SK-N-MC (cell line): ENCODE results near the gene CTU2.

Experiments used
- DNase-seq: peaks from one replicate; pipeline ENCODE4 v3.0.0-alpha.2; 2011; ENCODE audit warnings: low read depth, low spot score
- H3K27ac ChIP-seq: fragments of 200-600 bp; sonication (generic); 2 replicates; pipeline ENCODE4 v1.5.1; 2016; ENCODE audit warnings: mixed run types
- H3K36me3 ChIP-seq: fragments of 200-600 bp; sonication (generic); 2 replicates; pipeline ENCODE4 v1.6.1; 2017; ENCODE audit warnings: antibody characterized with exemption, low read length, mixed read lengths; ENCODE audit not compliant: insufficient read depth
- H3K4me3 ChIP-seq: fragments of 200-600 bp; sonication (generic); 2 replicates; pipeline ENCODE4 v1.5.1; 2016
- H3K9ac ChIP-seq: fragments of 200-600 bp; sonication (generic); 2 replicates; pipeline ENCODE4 v1.8.0; 2017; ENCODE audit warnings: mixed run types, mixed read lengths; ENCODE audit not compliant: insufficient read length
- H3K9me3 ChIP-seq: fragments of 200-600 bp; sonication (generic); 2 replicates; pipeline ENCODE4 v1.6.1; 2017; ENCODE audit warnings: low read depth, mild to moderate bottlenecking, antibody characterized with exemption, low read length, moderate library complexity, mixed read lengths
- EZH2 ChIP-seq: fragments of 200-600 bp; sonication (generic); IDR thresholded peaks from one replicate; pipeline ENCODE4 v1.6.1; 2017; ENCODE audit warnings: antibody characterized with exemption
- FOXP2 ChIP-seq: optimal IDR thresholded peaks from 2 replicates; pipeline ENCODE3; 2011; ENCODE audit warnings: mild to moderate bottlenecking, moderate library complexity; ENCODE audit not compliant: insufficient read depth; ENCODE audit errors: extremely low read length, control extremely low read depth
- POLR2AphosphoS5 ChIP-seq: IDR thresholded peaks from 2 replicates; pipeline ENCODE4 v1.6.1; 2012; ENCODE audit warnings: mild to moderate bottlenecking, low read depth, low read length, borderline replicate concordance

CTU2 gene

GRCh38 chr16:88686439-88687253 lies 19.7 kb upstream of the CTU2 start, which contains the start of gene SNAI3:
TSS of gene SNAI3 (minus strand) at chr16:88686507. CDS start at chr16:88686406, 101 bp downstream.
- H3K4me3 ChIP-seq, result peak within 1 kb of the TSS; percentile 74
- no peak for DNase-seq
- no peak for TF ChIP-seq FOXP2
- no peak for TF ChIP-seq EZH2
- TF ChIP-seq POLR2AphosphoS5, result no peak
- no peak within 1 kb of the TSS for H3K9ac ChIP-seq
- no peak within 1 kb of the TSS for H3K27ac ChIP-seq
- no peaks in the 10 kb centered on the region for H3K9me3 ChIP-seq
- no peaks in the 10 kb centered on the region for H3K36me3 ChIP-seq

DNA sequence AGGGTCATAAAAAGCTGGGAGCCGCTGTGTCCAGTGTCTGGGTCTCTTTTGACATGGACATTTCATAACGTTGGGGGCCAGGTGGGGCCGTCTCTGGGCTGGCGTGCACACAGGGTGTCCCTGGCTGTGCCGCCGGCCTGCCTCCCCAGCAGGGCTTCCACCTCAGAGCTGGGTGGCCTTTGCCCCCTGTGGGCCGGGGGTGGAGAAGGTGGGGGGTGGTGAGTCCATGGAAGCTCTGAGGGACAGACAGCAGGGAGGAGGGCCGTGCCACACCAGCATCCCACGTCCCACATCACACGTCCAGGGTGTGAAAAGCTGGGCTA lies 19.1 kb upstream of the CTU2 start:
- Histone ChIP-seq H3K4me3 (no peak overlapping the region), H3K9ac (no peak overlapping the region), H3K9me3 (no peaks in the 10 kb centered on the region), H3K27ac (no peak overlapping the region), H3K36me3 (no peaks in the 10 kb centered on the region)
- DNase-seq, result no peak
- TF ChIP-seq POLR2AphosphoS5, result no peak
- TF ChIP-seq EZH2, result no peak
- no peak for TF ChIP-seq FOXP2

GRCh38 chr16:88687676-88688012 lies 18.7 kb upstream of the CTU2 start:
- DNase-seq, result no peak
- no peaks in the 10 kb centered on the region for H3K36me3 ChIP-seq
- H3K9me3 ChIP-seq, result no peaks in the 10 kb centered on the region
- TF ChIP-seq EZH2 (no peak), FOXP2 (no peak), POLR2AphosphoS5 (no peak)
- no peak overlapping the region for H3K4me3 ChIP-seq
- no peak overlapping the region for H3K27ac ChIP-seq
- no peak overlapping the region for H3K9ac ChIP-seq

DNA sequence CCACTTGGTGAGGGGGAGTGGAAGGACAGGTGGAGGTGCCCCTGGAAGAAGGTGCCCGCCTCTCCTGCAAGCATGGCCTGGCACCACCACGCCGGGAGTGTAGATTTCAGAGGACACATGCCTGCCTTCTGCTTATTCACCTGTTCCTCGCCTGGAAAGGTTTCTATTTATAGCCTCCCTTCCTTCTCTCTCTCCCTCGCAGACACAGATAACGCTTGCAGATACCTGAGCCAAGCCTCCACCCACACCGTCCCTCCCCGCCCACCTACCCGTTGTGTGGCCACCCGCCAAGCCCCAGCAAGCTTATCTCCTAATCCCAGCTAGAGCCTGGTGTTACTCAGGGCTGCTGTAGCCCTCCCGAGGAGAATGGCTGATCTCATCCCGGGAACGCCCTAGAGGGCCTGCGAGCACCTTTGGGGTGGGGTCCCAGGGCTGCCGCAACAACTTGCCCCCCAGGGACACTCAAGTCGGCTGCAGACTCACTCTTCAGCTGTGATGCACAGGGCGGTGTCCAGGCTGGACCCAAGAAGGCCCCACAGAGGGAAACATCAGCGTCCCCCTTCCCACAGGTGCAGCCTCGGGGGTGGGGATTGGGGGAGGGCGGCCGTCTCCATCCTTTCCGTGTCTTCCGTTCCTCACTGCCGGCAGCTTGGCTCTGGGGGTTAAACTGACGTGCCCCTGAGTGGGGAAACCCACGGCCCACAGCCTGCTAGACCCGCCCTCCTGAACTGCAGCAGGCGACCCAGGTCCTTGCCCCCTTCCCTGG lies 18.1 kb upstream of the CTU2 start:
- Histone ChIP-seq H3K4me3 (no peak overlapping the region), H3K9ac (no peak overlapping the region), H3K27ac (no peak overlapping the region), H3K36me3 (no peaks in the 10 kb centered on the region), H3K9me3 (no peaks in the 10 kb centered on the region)
- no peak for DNase-seq
- TF ChIP-seq EZH2 (no peak), POLR2AphosphoS5 (no peak), FOXP2 (no peak)

DNA sequence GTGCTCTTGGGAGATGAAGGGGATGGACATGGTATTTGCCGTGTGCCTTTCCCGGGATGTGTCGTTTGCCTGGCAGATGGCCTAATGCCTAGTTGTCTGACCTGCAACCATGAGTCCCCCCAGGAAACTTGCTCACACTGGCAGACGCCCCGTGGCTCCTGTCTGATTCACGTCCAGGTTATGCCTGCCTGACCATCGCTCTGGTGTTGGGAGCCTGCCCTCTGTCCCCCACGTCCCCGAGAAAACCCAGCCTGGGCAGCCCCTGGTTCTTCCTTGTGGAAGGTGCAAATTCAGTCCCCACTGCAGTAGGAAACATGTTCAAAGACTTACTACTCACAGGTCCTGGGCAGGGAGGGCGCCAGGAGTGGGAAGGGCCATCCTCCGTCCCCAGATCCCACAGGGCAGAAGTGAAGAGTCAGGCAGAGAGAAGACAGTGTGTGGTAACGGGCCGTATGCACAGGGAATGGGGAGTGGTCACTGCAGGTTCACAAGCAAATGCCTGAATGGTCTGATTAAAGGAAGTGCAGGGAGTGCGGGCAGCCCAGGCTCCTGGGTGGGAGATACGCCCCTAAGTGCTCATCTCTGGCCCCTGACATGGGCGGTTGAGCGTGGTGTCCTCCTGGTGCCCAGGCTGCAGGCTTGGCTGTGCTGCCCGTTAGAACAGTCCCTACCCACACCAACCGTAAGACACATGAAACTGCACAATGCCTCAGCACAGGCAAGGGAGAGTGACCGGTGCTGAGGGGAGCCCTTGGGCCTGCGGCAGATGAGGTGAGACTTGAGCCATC lies 15.8 kb upstream of the CTU2 start:
- Histone ChIP-seq H3K9ac (no peak overlapping the region), H3K9me3 (no peaks in the 10 kb centered on the region), H3K27ac (no peak overlapping the region), H3K4me3 (no peak overlapping the region), H3K36me3 (no peaks in the 10 kb centered on the region)
- no peak for TF ChIP-seq POLR2AphosphoS5
- TF ChIP-seq FOXP2, result no peak
- no peak for TF ChIP-seq EZH2
- DNase-seq, result no peak

DNA sequence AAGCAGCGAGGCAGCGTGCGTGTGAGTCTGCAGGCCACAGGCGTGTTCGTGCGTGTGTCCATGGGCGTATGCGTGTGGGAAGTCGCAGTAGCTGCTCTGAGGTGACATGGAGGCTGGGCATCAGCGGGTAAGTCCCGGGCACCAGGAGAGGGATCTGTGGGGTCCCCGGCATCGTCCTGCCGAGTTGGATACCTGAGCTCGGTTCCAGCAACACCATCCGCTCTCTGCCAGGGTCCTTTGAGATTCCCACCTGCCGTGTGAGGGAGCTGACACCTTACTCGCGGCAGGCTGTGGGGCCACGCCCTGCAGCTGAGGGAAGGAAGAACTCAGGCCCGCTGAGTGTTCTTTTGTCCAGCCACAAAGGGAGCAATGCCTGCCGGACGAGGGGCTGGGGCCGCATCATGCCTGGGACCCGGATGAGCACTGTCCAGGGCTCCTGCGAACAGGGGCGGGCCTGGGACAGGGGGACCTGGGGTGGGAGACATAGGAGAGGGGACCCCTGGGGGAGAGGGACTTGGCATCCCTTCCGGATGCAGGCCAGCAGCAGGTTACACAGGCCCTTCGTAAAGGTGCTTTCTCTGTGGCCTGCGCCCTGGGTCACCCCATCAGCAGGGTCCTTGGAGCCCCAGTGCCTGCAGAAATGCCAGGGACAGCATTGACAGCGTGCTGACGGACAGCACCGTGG lies 15.0 kb upstream of the CTU2 start:
- no peak overlapping the region for H3K9ac ChIP-seq
- no peak for TF ChIP-seq POLR2AphosphoS5
- TF ChIP-seq FOXP2, result no peak
- no peak for TF ChIP-seq EZH2
- H3K9me3 ChIP-seq, result no peaks in the 10 kb centered on the region
- no peak overlapping the region for H3K27ac ChIP-seq
- H3K4me3 ChIP-seq, result no peak overlapping the region
- no peaks in the 10 kb centered on the region for H3K36me3 ChIP-seq
- no peak for DNase-seq

GRCh38 chr16:88691924-88692560 lies 14.3 kb upstream of the CTU2 start:
- H3K36me3 ChIP-seq, result no peaks in the 10 kb centered on the region
- H3K9me3 ChIP-seq, result no peaks in the 10 kb centered on the region
- no peak for DNase-seq
- TF ChIP-seq POLR2AphosphoS5, result no peak
- TF ChIP-seq EZH2, result no peak
- no peak for TF ChIP-seq FOXP2
- H3K4me3 ChIP-seq, result no peak overlapping the region
- H3K9ac ChIP-seq, result no peak overlapping the region
- H3K27ac ChIP-seq, result no peak overlapping the region

DNA sequence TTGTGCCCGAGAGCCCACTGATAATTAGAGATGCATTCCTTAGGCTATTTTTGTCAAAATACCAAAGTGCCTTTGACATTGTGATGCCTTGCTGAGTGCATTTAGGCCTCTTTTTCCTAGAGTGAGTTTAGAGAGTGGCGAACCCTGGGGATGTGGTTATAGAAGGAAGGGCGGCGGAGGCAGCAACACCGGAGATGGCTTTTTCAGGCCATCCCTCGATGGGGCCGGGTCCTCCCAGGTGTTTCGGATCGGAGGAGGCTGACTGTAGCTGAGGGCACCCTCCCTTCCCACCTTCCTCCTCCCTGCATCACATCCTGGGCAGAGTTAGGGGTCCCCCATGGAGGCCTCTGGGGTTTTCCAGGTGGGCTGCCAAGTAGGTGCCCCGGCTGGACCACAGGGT lies 13.4 kb upstream of the CTU2 start:
- no peak overlapping the region for H3K27ac ChIP-seq

More for the DNA sequence above, 13.4 kb upstream of the CTU2 start:
- DNase-seq, result no peak
- H3K36me3 ChIP-seq, result no peaks in the 10 kb centered on the region
- H3K9me3 ChIP-seq, result no peaks in the 10 kb centered on the region
- no peak overlapping the region for H3K9ac ChIP-seq
- H3K4me3 ChIP-seq, result no peak overlapping the region
- TF ChIP-seq FOXP2 (no peak), EZH2 (no peak), POLR2AphosphoS5 (no peak)
